Breast epithelium (tissue), 4 donors: Measurements from ENCODE around the gene PLEKHG4B. TPM values are rescaled to one million over a fixed set of nuclear protein-coding genes. Genes with fewer than 3 reads are reported as not detected.
A peak's percentile ranks its signal among the peaks of the same experiment; 100 is the strongest.

ENCODE experiments used
- DNase-seq, 2 donors: peaks; one replicate each; pipeline ENCODE4 v3.0.0-alpha.2; 2019; ENCODE audit warnings: low spot score in 2 of 2
- H3K27ac ChIP-seq, 2 donors: fragments of 200-600 bp; sonication (generic) in 1 of 2; one replicate each; pipeline ENCODE4 v1.5.1; 2016 to 2019; ENCODE audit warnings: mild to moderate bottlenecking in 1 of 2
- H3K27me3 ChIP-seq, 2 donors: fragments of 200-600 bp; sonication (generic) in 1 of 2; one replicate each; pipeline versions ENCODE4 v1.5.1 to v1.6.0; 2017 to 2019; ENCODE audit warnings: control low read depth in 1 of 2, mild to moderate bottlenecking in 1 of 2
- H3K36me3 ChIP-seq: fragments of 200-600 bp; one replicate; pipeline ENCODE4 v1.5.1; 2019
- H3K4me1 ChIP-seq, 2 donors: fragments of 200-600 bp; sonication (generic); one replicate each; pipeline ENCODE4 v1.5.1; 2016 to 2019; ENCODE audit warnings: control low read depth in 1 of 2
- H3K4me3 ChIP-seq, 3 donors: fragments of 200-600 bp; sonication (generic); 1 replicate in 2 of 3; 2 replicates in 1 of 3; pipeline ENCODE4 v1.5.1; 2016 to 2019; ENCODE audit warnings: mild to moderate bottlenecking in 3 of 3, moderate library complexity in 2 of 3
- H3K9me3 ChIP-seq, 2 donors: fragments of 200-600 bp; sonication (generic) in 1 of 2; one replicate each; pipeline ENCODE4 v1.5.1; 2016 to 2019; ENCODE audit warnings: control low read depth in 1 of 2
- CTCF ChIP-seq, 3 donors: fragments of 450-650 bp; IDR thresholded peaks; one replicate each; pipeline ENCODE4 v1.5.1; 2016 to 2017; ENCODE audit warnings: antibody characterized with exemption in 3 of 3, mild to moderate bottlenecking in 3 of 3, moderate library complexity in 3 of 3
- POLR2A ChIP-seq: fragments of 450-650 bp; IDR thresholded peaks from one replicate; pipeline ENCODE4 v1.6.1; 2016; ENCODE audit warnings: antibody characterized with exemption, mild to moderate bottlenecking, moderate library complexity
- POLR2AphosphoS5 ChIP-seq, 3 donors: sonication (generic); formaldehyde crosslinking; IDR thresholded peaks; one replicate each; pipeline ENCODE4 v1.6.1; 2017; ENCODE audit warnings: antibody characterized with exemption in 3 of 3
- intact Hi-C: fragments of 100-400 bp; cut with DNase I; formaldehyde crosslinking; loops from one replicate; pipeline ENCODE4 v1.15.1; 2023; ENCODE audit warnings: low total_unique reads
- total RNA-seq, 3 donors: library from RNA; depleted of rRNA; stranded (reverse); fragments of >200 nt; gene quantifications; one replicate each; pipeline ENCODE4 v1.1.0, GENCODE V29; 2016

PLEKHG4B gene
- total RNA-seq, 3 donors from 2014 or later = 4.3 to 5.4 TPM; not detected in 1

- DNase-seq = no peak
- Histone ChIP-seq H3K9me3 (no peaks in the 10 kb centered on the region), H3K36me3 (no peaks in the 10 kb centered on the region), H3K27me3 (peaks cover 4 to 8% of the 10 kb centered on the region in 2 donors), H3K27ac (no peak overlapping the region), H3K4me1 (no peaks in the 10 kb centered on the region), H3K4me3 (no peak overlapping the region)
- intact Hi-C loops = no loop called here
- no peak for TF ChIP-seq CTCF (IDR thresholded peaks at IDR 0.05)
- no peak for TF ChIP-seq POLR2AphosphoS5 (IDR thresholded peaks at IDR 0.05)
- no peak for TF ChIP-seq POLR2A
These were observed 2.4 kb upstream of the PLEKHG4B start for GRCh38 chr5:89337-90286.

GRCh38 chr5:90590-91547 is 1.1 kb upstream of the PLEKHG4B start:
- Histone ChIP-seq H3K9me3 (no peaks in the 10 kb centered on the region), H3K36me3 (no peaks in the 10 kb centered on the region), H3K27me3 (peaks cover 4 to 8% of the 10 kb centered on the region in 2 donors), H3K27ac (no peak overlapping the region), H3K4me3 (peak overlapping the region in 2 of 3 donors; percentile 66 to 72), H3K4me1 (no peaks in the 10 kb centered on the region)
- TF ChIP-seq POLR2A (no peak), POLR2AphosphoS5 (IDR thresholded peaks at IDR 0.05) (no peak), CTCF (IDR thresholded peaks at IDR 0.05) (no peak)
- no peak for DNase-seq
- intact Hi-C loops = no loop called here

GRCh38 chr5:92401-93220 is 643 bp downstream of the PLEKHG4B start:
- Histone ChIP-seq H3K36me3 (no peaks in the 10 kb centered on the region), H3K9me3 (no peaks in the 10 kb centered on the region), H3K4me1 (no peaks in the 10 kb centered on the region), H3K4me3 (peak overlapping the region in 2 of 3 donors; percentile 66 to 72), H3K27me3 (peaks cover 4 to 8% of the 10 kb centered on the region in 2 donors), H3K27ac (no peak overlapping the region)
- TF ChIP-seq POLR2A (no peak), CTCF (IDR thresholded peaks at IDR 0.05) (no peak)
- intact Hi-C loops = no loop called here
- no peak for DNase-seq

GRCh38 chr5:93221-93980 is 1.4 kb downstream of the PLEKHG4B start:
- TF ChIP-seq POLR2A (no peak), CTCF (IDR thresholded peaks at IDR 0.05) (no peak), POLR2AphosphoS5 (IDR thresholded peaks at IDR 0.05) (no peak)
- intact Hi-C loops = no loop called here
- DNase-seq = no peak
- Histone ChIP-seq H3K36me3 (no peaks in the 10 kb centered on the region), H3K4me3 (no peak overlapping the region), H3K9me3 (no peaks in the 10 kb centered on the region), H3K27me3 (peaks cover 4 to 8% of the 10 kb centered on the region in 2 donors), H3K27ac (no peak overlapping the region), H3K4me1 (no peaks in the 10 kb centered on the region)
